Neuron (in vitro differentiated cells): ENCODE results near the gene MTCL3.
"Not testable (repeated sequence)": the region's sequence is repeated elsewhere in the genome, so short reads cannot be mapped to it uniquely, and the experiment has no call there.

Experiments used
- H2AFZ ChIP-seq: one replicate; pipeline ENCODE4 v1.6.1; 2013; ENCODE audit warnings: low read depth, mild to moderate bottlenecking, inconsistent platforms, low read length, moderate library complexity
- H3K27me3 ChIP-seq: one replicate; pipeline ENCODE4 v1.6.1; 2013; ENCODE audit warnings: low read length; ENCODE audit not compliant: insufficient read depth
- H3K36me3 ChIP-seq: one replicate; pipeline ENCODE4 v1.6.1; 2013; ENCODE audit warnings: low read length; ENCODE audit not compliant: insufficient read depth
- H3K4me1 ChIP-seq: one replicate; pipeline ENCODE4 v1.6.1; 2013; ENCODE audit warnings: low read length; ENCODE audit not compliant: insufficient read depth
- H3K4me3 ChIP-seq: 2 replicates; pipeline ENCODE4 v1.5.1; 2013; ENCODE audit warnings: mild to moderate bottlenecking, low read length, moderate library complexity
- H3K9me3 ChIP-seq: one replicate; pipeline ENCODE4 v1.6.1; 2013; ENCODE audit warnings: low read length

MTCL3 gene

GRCh38 chr6:127457456-127458064 lies 61.6 kb downstream of the MTCL3 start:
- no peak overlapping the region for H2AFZ ChIP-seq
- H3K36me3 ChIP-seq = peaks cover 50% of the 10 kb centered on the region
- peaks cover 12% of the 10 kb centered on the region for H3K4me1 ChIP-seq
- no peak overlapping the region for H3K4me3 ChIP-seq
- H3K27me3 ChIP-seq = no peaks in the 10 kb centered on the region
- no peaks in the 10 kb centered on the region for H3K9me3 ChIP-seq

- no peak overlapping the region for H3K4me3 ChIP-seq
- H3K9me3 ChIP-seq = no peaks in the 10 kb centered on the region
- no peak overlapping the region for H2AFZ ChIP-seq
- H3K4me1 ChIP-seq = peaks cover 12% of the 10 kb centered on the region
- peaks cover 60% of the 10 kb centered on the region for H3K36me3 ChIP-seq
- H3K27me3 ChIP-seq = no peaks in the 10 kb centered on the region
Observed at GRCh38 chr6:127456465-127456864, 62.7 kb downstream of the MTCL3 start.

DNA sequence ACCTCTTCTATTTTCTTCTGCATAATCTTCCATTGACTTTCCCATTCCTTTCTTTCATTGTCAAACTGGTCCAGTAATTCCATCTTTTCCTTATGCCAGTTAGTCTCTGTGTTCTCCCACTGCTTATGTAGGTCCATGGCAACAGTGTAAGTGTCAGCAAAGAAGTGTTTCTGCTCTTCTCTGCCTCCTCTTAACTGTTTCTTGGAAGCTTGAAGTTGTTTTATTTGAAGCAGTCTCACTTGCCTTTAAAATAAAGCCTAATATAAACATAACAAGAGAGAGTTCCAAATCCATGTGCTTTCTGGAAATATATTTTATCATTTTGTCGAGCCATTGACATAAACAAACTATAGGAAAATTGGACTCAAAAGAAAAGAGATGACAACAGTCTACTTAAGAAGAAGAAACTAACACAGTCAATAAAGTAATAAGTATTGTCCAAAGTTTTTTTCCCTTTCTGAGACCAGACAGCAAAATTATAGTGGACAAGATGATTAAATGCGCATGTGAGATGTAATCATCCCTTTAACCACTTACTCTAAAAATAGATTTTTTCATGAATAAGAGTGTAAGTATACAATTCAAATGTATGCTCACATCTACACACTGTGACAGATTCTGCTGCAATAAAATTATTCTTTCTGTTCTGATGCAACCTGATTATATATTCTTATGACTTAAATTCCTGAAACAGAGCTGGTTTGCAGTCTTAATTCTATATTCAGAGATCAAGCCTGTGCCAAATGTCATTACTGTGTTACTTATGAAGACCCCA lies 65.1 kb downstream of the MTCL3 start:
- Histone ChIP-seq H3K4me1 (peaks cover 12% of the 10 kb centered on the region), H3K4me3 (no peak overlapping the region), H3K27me3 (no peaks in the 10 kb centered on the region), H3K36me3 (peaks cover 70% of the 10 kb centered on the region), H3K9me3 (no peaks in the 10 kb centered on the region), H2AFZ (no peak overlapping the region)

- Histone ChIP-seq H2AFZ (no peak overlapping the region), H3K4me3 (no peak overlapping the region), H3K36me3 (peaks cover 76% of the 10 kb centered on the region), H3K9me3 (no peaks in the 10 kb centered on the region), H3K4me1 (peaks cover 3% of the 10 kb centered on the region), H3K27me3 (no peaks in the 10 kb centered on the region)
Observed at GRCh38 chr6:127452803-127453202, 66.3 kb downstream of the MTCL3 start.

DNA sequence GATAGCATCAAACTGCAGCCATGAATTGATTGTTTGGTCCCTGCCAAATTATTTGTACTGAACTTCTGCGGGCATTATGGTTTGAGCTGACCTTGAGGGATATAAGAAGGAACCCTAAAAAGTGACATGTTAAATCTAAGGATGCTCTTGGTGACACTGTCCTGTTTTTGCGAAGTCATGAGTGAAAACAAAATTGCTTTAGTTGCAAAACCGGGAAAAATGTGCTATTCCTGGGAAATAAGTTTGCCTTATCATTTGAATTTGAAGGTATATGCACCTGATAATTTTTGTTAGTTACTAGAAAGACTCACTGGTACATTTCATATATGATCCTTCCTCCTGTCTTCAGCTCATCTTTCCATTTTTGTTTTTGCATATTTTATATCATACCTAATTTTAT lies 67.7 kb downstream of the MTCL3 start:
- H3K36me3 ChIP-seq = peaks cover 89% of the 10 kb centered on the region
- H3K27me3 ChIP-seq = no peaks in the 10 kb centered on the region
- no peak overlapping the region for H2AFZ ChIP-seq
- H3K4me1 ChIP-seq = no peaks in the 10 kb centered on the region
- no peak overlapping the region for H3K4me3 ChIP-seq
- no peaks in the 10 kb centered on the region for H3K9me3 ChIP-seq

GRCh38 chr6:127447780-127448179 lies 71.4 kb downstream of the MTCL3 start:
- H3K9me3 ChIP-seq = no peaks in the 10 kb centered on the region
- H3K4me1 ChIP-seq = no peaks in the 10 kb centered on the region
- peaks cover 97% of the 10 kb centered on the region for H3K36me3 ChIP-seq
- no peak overlapping the region for H2AFZ ChIP-seq
- H3K4me3 ChIP-seq = no peak overlapping the region
- no peaks in the 10 kb centered on the region for H3K27me3 ChIP-seq

- no peaks in the 10 kb centered on the region for H3K27me3 ChIP-seq
- H2AFZ ChIP-seq = no peak overlapping the region
- no peak overlapping the region for H3K4me3 ChIP-seq
- H3K9me3 ChIP-seq = no peaks in the 10 kb centered on the region
- H3K4me1 ChIP-seq = no peaks in the 10 kb centered on the region
- peaks cover 94% of the 10 kb centered on the region for H3K36me3 ChIP-seq
Observed at GRCh38 chr6:127446356-127446755, 72.8 kb downstream of the MTCL3 start.

DNA sequence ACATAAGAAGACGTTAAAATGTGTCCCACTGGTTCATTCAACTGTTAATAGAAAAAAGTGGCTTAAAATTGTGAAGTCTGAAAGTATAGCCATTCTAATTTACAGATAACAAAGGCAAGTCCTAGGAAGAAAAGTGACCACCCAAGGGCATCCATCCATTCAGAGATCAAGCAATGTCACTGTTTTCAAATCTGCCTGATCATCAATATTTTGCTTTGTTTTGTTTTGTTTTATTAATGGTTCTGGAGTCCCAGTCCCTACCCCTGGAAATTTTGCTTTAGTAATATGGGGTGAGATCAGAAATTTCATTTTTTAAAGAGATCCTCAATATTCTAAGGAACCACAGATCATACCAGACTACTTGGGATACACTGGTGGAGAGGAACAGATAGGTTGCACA lies 77.3 kb downstream of the MTCL3 start:
- no peak overlapping the region for H3K4me3 ChIP-seq
- no peaks in the 10 kb centered on the region for H3K4me1 ChIP-seq
- H2AFZ ChIP-seq = no peak overlapping the region
- peaks cover 66% of the 10 kb centered on the region for H3K36me3 ChIP-seq
- H3K9me3 ChIP-seq = peaks cover 2% of the 10 kb centered on the region
- H3K27me3 ChIP-seq = no peaks in the 10 kb centered on the region

- Histone ChIP-seq H3K36me3 (peaks cover 47% of the 10 kb centered on the region), H3K4me3 (no peak overlapping the region), H3K9me3 (peaks cover 2% of the 10 kb centered on the region), H3K4me1 (no peaks in the 10 kb centered on the region), H3K27me3 (no peaks in the 10 kb centered on the region), H2AFZ (no peak overlapping the region)
Observed at GRCh38 chr6:127439718-127440117, 79.4 kb downstream of the MTCL3 start.

- Histone ChIP-seq H3K4me1 (no peaks in the 10 kb centered on the region), H3K36me3 (peaks cover 16% of the 10 kb centered on the region), H3K9me3 (peaks cover 2% of the 10 kb centered on the region), H3K4me3 (no peak overlapping the region), H2AFZ (no peak overlapping the region), H3K27me3 (no peaks in the 10 kb centered on the region)
Observed at GRCh38 chr6:127436578-127437110, 82.5 kb downstream of the MTCL3 start.

DNA sequence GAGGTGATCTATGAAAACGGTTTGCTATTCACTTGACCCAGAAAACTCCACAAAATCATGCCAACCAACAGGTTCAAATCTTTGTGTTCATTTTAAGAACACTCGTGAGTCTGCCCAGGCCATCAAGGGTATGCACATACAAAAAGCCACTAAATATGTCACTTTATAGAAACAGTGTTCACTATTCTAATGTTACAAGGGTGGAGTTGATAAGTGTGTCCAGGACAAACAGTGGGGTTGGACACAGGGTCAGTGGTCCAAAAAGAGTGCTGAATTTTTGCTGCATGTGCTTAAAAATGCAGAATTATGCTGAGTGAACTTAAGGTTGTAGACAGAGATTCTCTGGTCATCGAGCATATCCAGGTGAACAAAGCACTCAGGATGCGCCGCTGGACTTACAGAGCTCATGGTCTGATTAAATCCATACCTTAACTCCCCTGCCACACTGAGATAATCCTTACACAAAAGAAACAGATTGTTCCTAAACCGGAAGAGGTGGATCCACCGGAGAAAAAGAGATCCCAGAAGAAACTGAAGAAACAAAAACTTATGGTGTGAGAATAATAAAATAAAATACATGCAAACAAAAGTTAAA lies 83.4 kb downstream of the MTCL3 start:
- Histone ChIP-seq H2AFZ (no peak overlapping the region), H3K4me1 (no peaks in the 10 kb centered on the region), H3K9me3 (peaks cover 2% of the 10 kb centered on the region), H3K36me3 (peaks cover 10% of the 10 kb centered on the region), H3K4me3 (no peak overlapping the region), H3K27me3 (no peaks in the 10 kb centered on the region)

GRCh38 chr6:127434651-127435050 lies 84.5 kb downstream of the MTCL3 start:
- Histone ChIP-seq H3K4me1 (no peaks in the 10 kb centered on the region), H3K27me3 (no peaks in the 10 kb centered on the region), H3K36me3 (peaks cover 6% of the 10 kb centered on the region), H3K9me3 (peaks cover 2% of the 10 kb centered on the region), H2AFZ (no peak overlapping the region), H3K4me3 (no peak overlapping the region)

DNA sequence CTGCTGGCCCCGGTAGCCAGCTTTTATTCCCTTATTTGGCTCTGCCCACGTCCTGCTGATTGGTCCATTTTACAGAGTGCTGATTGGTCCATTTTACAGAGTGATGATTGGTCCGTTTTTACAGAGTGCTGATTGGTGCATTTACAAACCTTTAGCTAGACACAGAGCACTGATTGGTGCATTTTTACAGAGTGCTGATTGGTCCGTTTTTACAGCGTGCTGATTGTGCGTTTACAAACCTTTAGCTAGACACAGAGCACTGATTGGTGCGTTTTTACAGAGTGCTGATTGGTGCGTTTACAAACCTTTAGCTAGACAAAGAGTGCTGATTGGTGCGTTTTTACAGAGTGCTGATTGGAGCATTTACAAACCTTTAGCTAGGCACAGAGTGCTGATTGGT lies 90.6 kb downstream of the MTCL3 start:
- not testable (repeated sequence) for H3K4me3 ChIP-seq, H3K27me3 ChIP-seq, H2AFZ ChIP-seq, H3K4me1 ChIP-seq, H3K9me3 ChIP-seq, H3K36me3 ChIP-seq
